Esophagus squamous epithelium (tissue), 5 donors: ENCODE measurements around the gene OSBPL5. TPM values are rescaled to one million over a fixed set of nuclear protein-coding genes. Genes with fewer than 3 reads are reported as not detected.

Source experiments
- DNase-seq: peaks from one replicate; lab custom pipeline; 2025; lab: John Stamatoyannopoulos, UW
- H3K27ac ChIP-seq, 4 donors: fragments of 200-600 bp; sonication (generic); one replicate each; pipeline ENCODE4 v1.5.1; 2016 to 2019; ENCODE audit warnings: mild to moderate bottlenecking in 1 of 4
- H3K27me3 ChIP-seq, 4 donors: fragments of 200-600 bp; sonication (generic); 1 replicate in 3 of 4; 2 replicates in 1 of 4; pipeline versions ENCODE4 v1.5.1 to v1.6.0; 2017 to 2021; ENCODE audit warnings: antibody characterized with exemption in 1 of 4
- H3K36me3 ChIP-seq, 3 donors: fragments of 200-600 bp; sonication (generic); one replicate each; pipeline ENCODE4 v1.5.1; 2016 to 2019
- H3K4me1 ChIP-seq, 3 donors: fragments of 200-600 bp; sonication (generic); one replicate each; pipeline ENCODE4 v1.5.1; 2017 to 2019
- H3K4me3 ChIP-seq, 4 donors: fragments of 200-600 bp; sonication (generic); 1 replicate in 3 of 4; 2 replicates in 1 of 4; pipeline ENCODE4 v1.5.1; 2016 to 2019; ENCODE audit warnings: mild to moderate bottlenecking in 2 of 4, moderate library complexity in 1 of 4
- H3K9me3 ChIP-seq, 3 donors: fragments of 200-600 bp; sonication (generic); one replicate each; pipeline ENCODE4 v1.5.1; 2016 to 2019
- POLR2A ChIP-seq, 4 donors: fragments of 450-650 bp; IDR thresholded peaks; one replicate each; pipeline ENCODE4 v1.6.1; 2017; ENCODE audit warnings: antibody characterized with exemption in 4 of 4, mild to moderate bottlenecking in 4 of 4, moderate library complexity in 3 of 4
- WGBS, 2 donors: methylation state at CpG; one replicate each; pipeline ENCODE4 v1.1.5; 2018; 5-methylcytosine and 5-hydroxymethylcytosine counted together
- intact Hi-C: fragments of 100-400 bp; cut with DNase I; formaldehyde crosslinking; loops from one replicate; pipeline ENCODE4 v1.15.0; 2022
- total RNA-seq, 4 donors: library from RNA; depleted of rRNA; stranded (reverse); fragments of >200 nt; gene quantifications; one replicate each; pipeline ENCODE4 v1.1.0, GENCODE V29; 2016
- TF ChIP-seq, protein P1 (sequence below), 6 experiments: fragments of 450-650 bp in 4 of 6; fragments of 200-600 bp in 2 of 6; sonication (generic) in 2 of 6; IDR thresholded peaks; one replicate each; pipeline ENCODE4 v1.5.1; 2016 to 2019; ENCODE audit warnings: antibody characterized with exemption in 6 of 6, mild to moderate bottlenecking in 4 of 6, moderate library complexity in 4 of 6
- donor health status: DM: yes; HTN: yes; CAD: no.

OSBPL5 gene
- total RNA-seq, 4 donors from 2014 or later, result 11.9 to 30.9 (median 17.9) TPM

DNA sequence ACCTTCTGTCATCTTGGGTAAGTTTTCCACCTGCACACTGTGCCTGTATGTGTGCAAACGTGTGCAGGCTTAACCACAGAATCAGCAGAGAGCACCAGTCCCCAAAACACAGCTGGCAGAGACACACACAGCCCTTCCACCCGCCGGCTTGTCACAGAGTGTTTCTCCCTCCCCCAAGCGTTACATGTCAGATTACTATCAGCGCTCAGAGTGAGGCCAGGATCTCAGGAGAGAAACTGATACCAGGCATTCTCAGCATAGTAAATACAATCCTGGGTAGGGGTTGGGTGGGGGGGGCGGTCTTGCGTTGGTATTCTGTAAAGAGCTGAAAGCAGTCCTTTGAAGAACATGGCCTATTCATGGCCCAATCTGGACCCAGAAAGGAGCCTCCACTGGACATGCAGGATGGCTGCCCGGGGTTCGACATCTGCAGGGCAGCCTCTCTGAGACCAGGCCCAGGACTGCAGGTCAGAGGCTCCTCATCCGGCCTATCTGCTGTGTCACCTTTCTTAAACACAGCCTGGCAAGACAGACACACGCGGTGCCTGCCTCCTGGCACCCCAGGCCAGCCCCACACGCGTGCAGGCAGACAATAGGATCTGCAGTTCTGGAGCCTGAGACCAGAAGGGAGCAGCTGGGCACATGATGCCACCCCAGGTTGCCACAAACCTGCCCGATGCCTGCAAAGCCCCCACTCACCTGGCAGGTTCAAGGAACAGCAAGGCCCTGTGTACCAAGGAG is 1.7 kb downstream of the OSBPL5 start:
- peak overlapping the region; percentile 80 to 93 (median 84) for H3K27ac ChIP-seq
- intact Hi-C loops, result no loop called here
- peak overlapping the region; percentile 67 to 96 (median 81) for H3K4me3 ChIP-seq
- H3K4me1 ChIP-seq, result peaks cover 39 to 85% (median 43%) of the 10 kb centered on the region in 3 donors
- no peaks in the 10 kb centered on the region for H3K36me3 ChIP-seq
- peaks cover 0 to 30% (median 0%) of the 10 kb centered on the region in 4 donors for H3K27me3 ChIP-seq
- no peaks in the 10 kb centered on the region for H3K9me3 ChIP-seq
- no peak for DNase-seq
- TF ChIP-seq POLR2A (IDR thresholded peaks at IDR 0.05), result no peak
- TF ChIP-seq, protein P1, sequence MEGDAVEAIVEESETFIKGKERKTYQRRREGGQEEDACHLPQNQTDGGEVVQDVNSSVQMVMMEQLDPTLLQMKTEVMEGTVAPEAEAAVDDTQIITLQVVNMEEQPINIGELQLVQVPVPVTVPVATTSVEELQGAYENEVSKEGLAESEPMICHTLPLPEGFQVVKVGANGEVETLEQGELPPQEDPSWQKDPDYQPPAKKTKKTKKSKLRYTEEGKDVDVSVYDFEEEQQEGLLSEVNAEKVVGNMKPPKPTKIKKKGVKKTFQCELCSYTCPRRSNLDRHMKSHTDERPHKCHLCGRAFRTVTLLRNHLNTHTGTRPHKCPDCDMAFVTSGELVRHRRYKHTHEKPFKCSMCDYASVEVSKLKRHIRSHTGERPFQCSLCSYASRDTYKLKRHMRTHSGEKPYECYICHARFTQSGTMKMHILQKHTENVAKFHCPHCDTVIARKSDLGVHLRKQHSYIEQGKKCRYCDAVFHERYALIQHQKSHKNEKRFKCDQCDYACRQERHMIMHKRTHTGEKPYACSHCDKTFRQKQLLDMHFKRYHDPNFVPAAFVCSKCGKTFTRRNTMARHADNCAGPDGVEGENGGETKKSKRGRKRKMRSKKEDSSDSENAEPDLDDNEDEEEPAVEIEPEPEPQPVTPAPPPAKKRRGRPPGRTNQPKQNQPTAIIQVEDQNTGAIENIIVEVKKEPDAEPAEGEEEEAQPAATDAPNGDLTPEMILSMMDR (IDR thresholded peaks at IDR 0.05), result no peak
- WGBS, 2 donors, result 62% methylated on average over 4 of the region's 15 CpGs; no CpG with 5 or more reads in 1 of the 2 donors

DNA sequence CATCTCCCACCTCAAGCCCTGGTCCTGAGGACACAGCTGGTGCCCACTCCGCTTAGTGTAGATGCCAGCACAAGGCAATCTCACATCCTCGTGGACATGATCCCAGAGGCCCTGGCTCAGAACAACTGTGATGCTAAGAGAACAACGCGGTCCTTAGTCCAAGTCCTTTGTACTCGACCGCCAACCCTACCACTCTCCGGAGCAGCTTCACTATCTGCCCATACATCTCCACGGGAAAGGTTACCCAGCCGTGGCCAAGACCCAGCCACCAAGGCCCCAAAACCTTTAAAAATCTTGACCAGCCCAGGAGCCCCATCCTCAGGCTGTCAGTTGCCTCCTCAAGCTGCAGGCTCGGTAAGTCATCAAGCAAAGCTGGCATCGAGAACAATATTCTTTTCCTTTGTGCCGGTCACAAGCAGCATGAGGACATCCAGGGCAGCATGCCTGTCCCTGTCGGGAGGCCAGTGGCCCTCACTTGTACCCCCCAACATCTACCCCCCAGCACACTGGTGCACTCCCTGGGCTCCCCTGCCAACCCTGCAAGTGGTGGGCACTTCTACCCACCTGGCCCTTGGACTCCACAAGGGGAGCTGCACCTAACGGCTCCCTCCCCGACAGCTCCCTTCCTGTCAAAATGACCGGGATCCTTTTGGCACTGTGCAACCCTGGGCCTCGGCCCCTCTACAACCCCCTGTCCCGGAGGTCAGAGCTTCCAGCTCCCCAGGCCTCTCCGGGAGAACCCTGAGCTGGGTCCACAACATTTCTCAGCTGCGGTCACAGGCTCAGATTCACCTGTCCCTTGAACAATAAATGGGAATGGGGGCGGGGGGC is 2.5 kb downstream of the OSBPL5 start:
- Histone ChIP-seq H3K36me3 (no peaks in the 10 kb centered on the region), H3K9me3 (no peaks in the 10 kb centered on the region), H3K27ac (peak overlapping the region in 3 of 4 donors; percentile 31 to 83 (median 77)), H3K4me3 (peak overlapping the region in 1 of 4 donors; percentile 8), H3K4me1 (peaks cover 42 to 93% (median 45%) of the 10 kb centered on the region in 3 donors), H3K27me3 (peaks cover 0 to 22% (median 0%) of the 10 kb centered on the region in 4 donors)
- no peak for DNase-seq
- no peak for TF ChIP-seq POLR2A (IDR thresholded peaks at IDR 0.05)
- TF ChIP-seq, protein P1 (IDR thresholded peaks at IDR 0.05), result no peak
- intact Hi-C loops, result no loop called here
- WGBS, 2 donors, result 70 to 74% methylated on average over 11 to 14 of the region's 21 CpGs

DNA sequence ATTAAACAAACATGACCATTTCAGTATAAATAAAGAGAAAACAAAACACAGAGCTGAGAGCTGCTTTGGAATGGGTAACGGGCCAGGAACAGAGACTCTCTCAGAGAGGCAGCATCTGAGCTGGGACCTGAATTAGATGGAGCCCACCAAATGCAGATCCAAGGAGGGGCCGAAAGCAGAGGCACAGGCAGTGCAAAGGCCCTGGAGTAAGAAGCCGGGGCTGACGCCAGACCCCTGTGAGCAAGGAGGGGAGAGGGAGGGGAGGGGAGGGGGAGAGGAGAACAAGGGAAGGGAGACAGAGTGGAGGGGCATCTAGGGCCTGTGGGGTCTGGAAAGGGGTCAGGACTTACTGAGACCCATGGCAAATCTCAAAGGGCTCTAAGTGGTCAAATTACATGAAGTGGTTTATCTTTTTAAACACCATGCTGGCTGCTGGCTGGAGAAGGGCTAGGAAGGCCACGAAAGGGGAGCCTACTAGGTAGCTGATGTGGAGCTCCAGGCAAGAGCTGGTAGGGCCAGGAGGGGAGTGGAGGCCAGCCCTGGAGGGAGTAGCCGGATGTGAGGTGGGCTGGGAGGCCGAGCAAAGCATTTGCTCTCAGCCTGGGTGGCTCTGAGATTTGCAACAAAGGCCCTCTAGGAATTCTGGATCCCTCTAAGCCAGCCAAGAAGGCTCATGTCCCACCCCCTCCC is 3.2 kb downstream of the OSBPL5 start:
- no peak overlapping the region for H3K4me3 ChIP-seq
- peaks cover 0 to 14% (median 0%) of the 10 kb centered on the region in 4 donors for H3K27me3 ChIP-seq
- DNase-seq, result no peak
- H3K4me1 ChIP-seq, result peaks cover 49 to 97% (median 52%) of the 10 kb centered on the region in 3 donors
- H3K9me3 ChIP-seq, result no peaks in the 10 kb centered on the region
- peak overlapping the region in 3 of 4 donors; percentile 77 to 85 (median 83) for H3K27ac ChIP-seq
- intact Hi-C loops, result no loop called here
- no peak for TF ChIP-seq POLR2A (IDR thresholded peaks at IDR 0.05)
- TF ChIP-seq, protein P1 (IDR thresholded peaks at IDR 0.05), result no peak
- WGBS, 2 donors, result 69 to 90% methylated on average over 6 to 7 of the region's 7 CpGs
- H3K36me3 ChIP-seq, result no peaks in the 10 kb centered on the region

DNA sequence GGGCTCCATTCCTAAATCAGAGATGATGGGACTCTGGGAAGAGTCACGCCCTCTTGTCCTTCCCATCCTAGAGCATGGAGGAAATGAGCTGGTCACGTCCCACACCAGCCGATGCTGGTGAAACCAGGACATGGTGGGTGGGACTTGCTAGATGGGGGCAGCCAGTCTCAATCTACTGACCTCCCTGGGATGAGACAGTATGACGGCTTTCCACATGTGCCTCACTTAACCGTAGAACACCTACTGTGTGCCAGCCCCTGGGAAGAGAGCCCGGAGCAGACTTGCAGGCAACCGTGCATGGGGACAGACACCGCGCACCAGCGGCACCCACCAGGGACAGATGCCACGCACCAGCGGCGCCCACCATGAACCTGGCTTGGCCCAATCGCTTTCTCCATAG is 3.8 kb downstream of the OSBPL5 start:
- H3K4me3 ChIP-seq, result peak overlapping the region in 2 of 4 donors; percentile 46 to 66
- H3K36me3 ChIP-seq, result no peaks in the 10 kb centered on the region
- H3K9me3 ChIP-seq, result no peaks in the 10 kb centered on the region
- DNase-seq, result no peak
- intact Hi-C loops, result no loop called here
- H3K27ac ChIP-seq, result peak overlapping the region; percentile 29 to 85 (median 80)
- TF ChIP-seq, protein P1 (IDR thresholded peaks at IDR 0.05), result no peak
- TF ChIP-seq POLR2A (IDR thresholded peaks at IDR 0.05), result no peak
- peaks cover 0 to 9% (median 0%) of the 10 kb centered on the region in 4 donors for H3K27me3 ChIP-seq
- WGBS, 2 donors, result 76 to 87% methylated on average over 9 to 10 of the region's 14 CpGs
- peaks cover 55 to 97% (median 58%) of the 10 kb centered on the region in 3 donors for H3K4me1 ChIP-seq
